ENCODE results near the gene MAST1. TPM values are rescaled to one million over a fixed set of nuclear protein-coding genes. Genes with fewer than 3 reads are reported as not detected.
"Not testable (repeated sequence)": the region's sequence is repeated elsewhere in the genome, so short reads cannot be mapped to it uniquely, and the experiment has no call there.

MAST1 gene
- polyA plus RNA-seq, 3 donors, result 0.80 to 0.99 (median 0.89) TPM

DNA sequence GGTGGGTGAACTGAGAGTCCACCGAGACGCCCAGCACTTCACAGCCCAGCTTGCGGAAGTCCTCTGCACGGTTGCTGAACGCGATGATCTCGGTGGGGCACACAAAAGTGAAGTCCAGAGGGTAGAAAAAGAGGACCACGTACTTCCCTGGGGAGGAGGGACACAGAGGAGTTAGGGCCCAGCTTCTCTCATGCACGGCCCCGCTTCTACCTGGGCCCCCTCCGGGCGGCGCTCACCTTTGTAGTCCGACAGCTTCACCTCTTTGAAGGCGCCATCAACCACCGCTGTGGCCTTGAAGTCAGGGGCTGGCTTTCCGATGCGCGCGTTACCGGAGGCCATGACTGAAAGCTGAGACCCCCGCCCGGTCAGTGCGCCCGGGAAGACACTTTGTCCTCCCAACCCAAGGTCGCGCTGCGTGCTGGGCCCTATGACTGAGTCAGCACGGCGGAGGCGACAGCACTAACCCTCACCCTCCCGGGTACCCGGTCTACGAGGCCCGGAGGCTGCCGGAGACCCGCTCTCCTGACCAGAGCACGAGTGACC, 37.3 kb upstream of the MAST1 start:
- no peak for DNase-seq (ENCODE audit: low read depth in 3 of 3, low spot score in 2 of 3)

DNA sequence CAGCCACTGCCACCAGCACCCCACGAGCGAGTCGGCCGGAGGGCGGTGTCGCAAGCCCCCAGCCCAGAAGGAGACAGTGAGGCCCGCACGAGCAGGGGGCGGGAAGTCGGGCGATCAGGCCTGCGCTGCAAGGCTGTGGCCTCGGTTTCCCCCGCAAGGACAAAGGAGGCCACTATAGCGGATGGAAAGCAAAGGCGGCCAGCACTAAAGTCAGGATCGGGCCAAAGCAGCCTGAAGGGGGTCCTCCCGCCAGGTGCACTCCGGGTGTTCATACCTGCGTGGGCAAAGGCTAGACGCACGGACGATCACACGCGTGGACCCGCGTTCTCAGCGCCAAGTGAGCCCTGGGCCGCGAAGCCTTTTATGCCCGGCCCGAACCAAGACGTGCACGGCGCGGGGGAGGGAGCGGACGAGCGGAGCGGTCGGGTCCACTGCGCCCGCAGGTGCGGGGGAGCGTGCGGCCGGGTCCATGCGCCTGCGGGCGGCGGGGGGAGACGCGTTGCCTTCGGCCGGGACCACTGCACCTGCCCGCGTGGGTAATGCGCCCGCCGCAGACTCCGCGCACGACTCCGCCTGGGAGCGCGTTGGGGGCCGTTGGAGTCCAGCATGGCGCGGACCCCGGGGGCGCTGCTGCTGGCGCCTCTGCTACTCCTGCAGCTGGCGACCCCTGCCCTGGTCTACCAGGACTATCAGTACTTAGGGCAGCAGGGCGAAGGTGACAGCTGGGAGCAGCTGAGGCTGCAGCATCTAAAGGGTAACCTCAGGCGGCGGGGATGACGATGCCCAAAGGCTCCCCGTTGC, 36.6 kb upstream of the MAST1 start, which contains the start of the genes PRDX2 and THSD8:
PRDX2 (minus strand) TSS at position 335 of the 801 bp plus-strand sequence. CDS start 539 bp downstream, outside the sequence.
THSD8 (plus strand) TSS at position 604 of the 801 bp plus-strand sequence; CDS start at position 607, 3 bp downstream.
- DNase-seq (ENCODE audit: low read depth in 3 of 3, low spot score in 2 of 3), result no peak

DNA sequence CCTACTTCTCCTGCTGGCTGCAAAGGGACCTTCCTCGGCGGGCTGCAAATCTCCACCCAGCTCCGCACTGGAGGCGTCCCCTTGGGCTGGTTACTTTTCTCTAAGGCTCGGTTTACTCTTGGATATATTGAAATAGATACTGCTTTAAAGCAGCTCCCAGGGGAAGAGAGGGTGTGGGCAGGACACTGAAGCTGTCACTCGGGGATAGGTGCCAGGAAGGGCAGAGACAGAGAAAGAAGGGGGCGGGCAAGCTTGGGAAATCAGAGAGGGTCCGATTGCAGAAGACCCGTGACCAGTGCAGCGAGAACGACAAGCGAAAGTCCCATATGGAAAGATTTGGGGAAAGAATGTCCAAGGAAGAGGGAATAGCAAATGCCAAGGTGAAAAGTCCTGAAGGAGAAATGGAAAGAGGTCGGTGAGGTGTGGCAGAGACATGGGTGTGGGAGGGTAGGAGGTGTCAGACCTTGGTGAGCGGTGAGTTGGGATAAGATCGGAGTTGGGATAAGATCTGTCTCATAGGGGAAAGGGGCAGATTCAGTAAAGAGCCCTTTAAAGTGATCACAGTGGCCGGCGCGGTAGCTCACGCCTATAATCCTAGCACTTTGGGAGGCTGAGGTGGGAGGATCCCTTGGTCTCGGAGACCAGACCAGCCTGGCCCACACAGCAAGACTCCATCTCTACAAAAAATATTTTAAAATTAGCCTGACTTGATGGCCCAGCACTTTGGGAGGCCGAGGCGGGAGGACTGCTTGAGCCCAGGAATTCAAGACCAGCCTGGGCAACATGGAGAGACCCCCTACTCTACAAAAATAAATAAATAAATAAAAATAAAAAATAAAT, 35.8 kb upstream of the MAST1 start:
- no peak for DNase-seq (ENCODE audit: low read depth in 3 of 3, low spot score in 2 of 3)

DNA sequence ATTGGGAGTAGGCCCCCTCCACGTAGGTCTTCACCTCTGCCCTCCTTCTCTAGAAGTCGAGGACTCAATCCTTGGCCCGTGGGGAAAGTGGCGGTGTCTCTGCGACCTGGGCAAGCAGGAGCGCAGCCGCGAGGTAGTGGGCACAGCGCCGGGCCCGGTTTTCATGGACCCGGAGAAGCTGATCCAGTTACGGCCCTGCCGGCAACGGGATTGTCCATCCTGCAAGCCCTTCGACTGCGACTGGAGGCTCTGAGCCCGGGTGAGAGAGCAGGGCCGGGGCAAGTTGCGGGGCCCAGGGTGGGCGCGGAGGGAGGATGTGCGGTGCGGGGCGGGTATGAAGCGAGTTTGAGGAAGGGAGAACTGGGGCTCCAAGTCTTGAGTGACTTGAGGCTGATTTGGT, 34.3 kb upstream of the MAST1 start:
- no peak for DNase-seq (ENCODE audit: low read depth in 3 of 3, low spot score in 2 of 3)

DNA sequence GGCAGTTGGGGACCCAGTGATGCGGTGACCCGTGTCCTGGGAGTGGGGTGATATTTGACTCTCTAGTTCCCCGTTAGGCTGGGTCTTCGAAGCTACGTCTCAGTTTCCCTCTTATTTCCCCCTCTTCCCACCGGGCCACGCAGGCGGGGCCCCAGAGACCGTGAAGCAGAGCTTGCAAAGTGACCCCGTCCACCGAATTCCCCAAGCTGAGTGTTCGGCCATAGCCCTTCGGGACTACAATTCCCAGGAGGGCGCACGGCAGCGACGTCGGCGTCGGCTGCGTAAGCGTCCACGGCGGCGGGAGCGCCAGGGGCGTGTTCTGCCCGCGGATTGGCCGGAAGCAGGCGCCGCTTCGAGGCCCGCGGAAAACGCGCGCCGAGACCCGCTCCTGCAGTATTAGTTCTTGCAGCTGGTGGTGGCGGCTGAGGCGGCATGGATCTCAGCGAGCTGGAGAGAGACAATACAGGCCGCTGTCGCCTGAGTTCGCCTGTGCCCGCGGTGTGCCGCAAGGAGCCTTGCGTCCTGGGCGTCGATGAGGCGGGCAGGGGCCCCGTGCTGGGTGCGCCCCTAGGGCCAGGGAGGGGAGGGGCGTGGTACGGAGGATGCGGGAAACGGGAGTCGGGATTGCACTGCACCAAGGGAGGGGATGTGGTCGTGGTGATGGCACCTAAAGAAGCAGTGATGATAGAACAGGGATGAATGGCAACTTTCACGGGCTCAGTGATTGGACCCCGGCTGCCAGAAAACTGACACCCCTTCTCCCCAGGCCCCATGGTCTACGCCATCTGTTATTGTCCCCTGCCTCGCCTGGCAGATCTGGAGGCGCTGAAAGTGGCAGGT, 31.9 kb upstream of the MAST1 start, which contains the start of gene RNASEH2A:
RNASEH2A (plus strand) TSS at position 343 of the 840 bp plus-strand sequence; CDS start at position 433, 90 bp downstream.
- DNase-seq (ENCODE audit: low read depth in 3 of 3, low spot score in 2 of 3), result peak in 1 of 3 donors; percentile 85

DNA sequence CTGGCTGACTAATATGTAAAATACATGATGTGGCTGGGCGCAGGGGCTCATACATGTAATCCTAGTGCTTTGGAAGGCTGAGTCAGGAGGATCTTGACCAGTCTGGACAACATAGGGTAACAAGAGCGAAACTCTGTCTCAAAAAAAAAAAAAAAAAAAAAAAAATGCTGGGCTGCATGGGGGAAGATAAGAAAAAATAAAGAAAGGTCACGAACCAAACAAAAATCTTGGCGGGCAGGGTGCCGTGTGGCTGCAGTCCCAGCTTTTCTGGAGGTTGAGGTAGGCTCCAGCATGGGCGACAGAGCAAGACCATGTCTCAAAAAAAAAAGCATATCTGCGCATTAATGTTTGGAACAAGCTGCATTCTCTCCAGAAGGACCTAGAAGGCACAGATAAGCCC, 23.2 kb upstream of the MAST1 start:
- DNase-seq (ENCODE audit: low read depth in 3 of 3, low spot score in 2 of 3), result no peak

DNA sequence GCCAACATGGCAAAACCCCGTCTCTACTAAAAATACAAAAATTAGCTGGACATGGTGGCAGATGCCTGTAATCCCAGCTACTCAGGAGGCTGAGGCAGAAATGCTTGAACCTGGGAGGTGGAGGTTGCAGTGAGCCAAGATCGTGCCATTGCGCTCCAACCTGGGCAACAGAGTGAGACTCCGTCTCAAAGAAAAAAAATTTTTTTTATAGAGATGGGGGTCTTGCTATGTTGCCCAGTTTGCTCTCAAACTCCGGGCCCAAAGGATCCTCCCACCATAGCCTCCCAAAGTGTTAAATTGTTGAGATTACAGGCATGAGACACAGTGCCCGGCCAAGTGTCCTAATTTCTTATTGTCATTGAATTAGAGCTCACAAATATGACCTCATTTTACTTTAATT, 21.1 kb upstream of the MAST1 start:
- DNase-seq (ENCODE audit: low read depth in 3 of 3, low spot score in 2 of 3), result not testable (repeated sequence)

DNA sequence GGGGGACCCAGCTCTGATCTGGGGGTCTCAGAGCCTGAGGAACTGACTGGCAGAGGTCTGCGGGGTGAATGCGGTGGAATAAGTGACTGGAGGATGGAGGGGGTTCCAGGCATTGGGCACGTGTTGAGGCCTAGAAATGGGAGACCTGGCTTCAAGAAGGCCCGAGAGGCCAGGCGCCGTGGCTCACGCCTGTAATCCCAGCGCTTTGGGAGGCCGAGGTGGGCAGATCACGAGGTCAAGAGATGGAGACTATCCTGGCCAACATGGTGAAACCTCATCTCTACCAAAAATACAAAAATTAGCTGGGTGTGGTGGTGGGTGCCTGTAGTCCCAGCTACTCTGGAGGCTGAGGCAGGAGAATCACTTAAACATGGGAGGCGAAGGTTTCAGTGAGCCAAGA, 20.5 kb upstream of the MAST1 start:
- DNase-seq (ENCODE audit: low read depth in 3 of 3, low spot score in 2 of 3), result not testable (repeated sequence)

DNA sequence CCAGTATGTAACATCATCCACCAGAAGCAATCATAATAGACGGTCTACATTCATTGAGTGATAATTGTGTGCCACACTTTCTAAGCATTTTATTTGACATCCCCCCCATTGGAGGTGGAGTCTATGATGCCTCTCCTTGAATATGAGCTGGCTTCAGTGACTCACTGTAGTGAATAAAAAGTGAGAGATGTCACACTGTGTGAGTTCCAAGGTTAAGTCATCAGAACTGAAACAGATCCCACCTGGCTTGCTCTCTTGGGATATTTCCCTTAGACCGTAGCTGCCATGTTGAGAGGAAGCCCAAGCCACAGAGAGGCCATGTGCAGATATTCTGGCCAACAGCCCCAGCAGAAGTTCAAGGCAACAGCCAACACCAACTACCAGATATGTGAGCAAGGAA, 16.6 kb upstream of the MAST1 start:
- DNase-seq (ENCODE audit: low read depth in 3 of 3, low spot score in 2 of 3), result no peak

DNA sequence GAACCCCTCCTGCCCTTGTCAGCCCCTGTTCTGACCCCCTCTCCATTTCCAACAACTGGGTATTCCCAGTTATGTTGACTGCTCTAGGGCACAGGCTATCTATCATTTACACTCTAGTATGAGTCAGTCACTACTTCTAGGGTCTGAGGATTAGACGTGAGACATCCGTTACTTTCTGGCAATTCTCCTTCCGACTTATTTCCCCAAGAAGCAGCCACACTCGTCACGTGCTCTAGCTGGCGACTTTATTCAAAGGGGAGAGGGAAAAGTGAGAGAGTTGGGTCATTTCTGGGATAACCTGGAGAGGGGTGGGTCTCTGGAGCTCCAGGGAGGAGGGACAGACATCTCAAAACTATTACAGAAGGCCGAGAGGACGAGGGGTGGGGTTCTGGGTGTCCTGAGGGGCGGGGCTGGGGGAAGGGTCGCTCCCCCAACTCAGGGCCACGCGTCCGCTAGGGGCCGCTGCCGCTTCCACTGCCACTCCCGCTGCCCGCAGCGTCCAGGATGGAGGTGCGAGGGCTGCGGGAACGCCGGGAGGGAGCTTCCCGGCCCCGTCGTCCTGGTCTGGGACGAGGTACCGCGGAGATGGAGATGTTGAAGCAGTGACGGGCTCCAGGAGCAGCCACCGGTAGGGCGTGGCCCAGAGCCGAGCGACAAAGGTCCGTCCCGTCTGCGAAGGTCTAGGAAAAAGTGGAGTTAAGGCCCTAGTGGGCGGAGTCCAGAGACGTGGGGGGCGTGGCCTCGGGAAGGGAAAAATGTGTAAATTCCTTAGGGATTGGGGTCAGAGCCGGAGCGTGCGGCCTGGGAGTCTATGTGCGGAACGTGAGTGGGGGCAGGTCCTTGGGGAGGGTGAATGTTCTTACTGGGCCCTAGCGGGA, 12.8 kb upstream of the MAST1 start:
- no peak for DNase-seq (ENCODE audit: low read depth in 3 of 3, low spot score in 2 of 3)

DNA sequence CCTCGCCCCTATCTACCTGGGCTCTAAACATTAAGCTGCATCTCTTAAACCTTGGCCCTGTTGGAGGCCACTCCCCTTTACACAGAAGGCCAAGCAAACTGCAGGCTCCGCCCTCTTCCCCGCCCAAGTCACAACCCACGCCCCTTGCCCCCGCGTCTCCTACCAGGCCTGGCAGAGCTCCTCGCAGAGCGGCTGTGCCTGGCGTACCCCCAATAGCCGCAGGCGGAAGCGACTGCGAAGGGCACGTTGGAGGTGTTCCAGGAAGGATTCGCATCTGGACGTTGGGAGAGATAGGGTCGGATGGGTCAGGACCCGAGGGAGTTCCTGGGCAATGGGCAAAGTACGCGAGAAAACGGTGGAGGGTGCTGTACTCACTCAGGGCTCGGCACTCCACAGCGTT, 9.8 kb upstream of the MAST1 start:
- no peak for DNase-seq (ENCODE audit: low read depth in 3 of 3, low spot score in 2 of 3)

DNA sequence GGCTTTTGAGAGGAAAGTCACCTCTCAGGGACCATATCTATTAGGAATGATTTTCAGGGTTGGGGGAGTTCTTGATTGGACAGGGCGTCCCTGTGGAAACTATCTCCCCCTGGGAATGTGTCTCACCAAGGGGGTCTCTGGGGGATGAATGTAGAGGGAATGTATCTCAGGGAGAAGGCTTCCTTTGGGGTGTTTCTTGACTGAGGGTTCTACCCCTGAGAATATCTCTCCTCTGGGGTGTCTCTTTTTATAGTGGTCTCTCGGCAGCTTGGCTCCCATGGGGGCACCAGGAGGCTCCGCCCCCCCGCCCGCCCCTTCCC, 4.9 kb upstream of the MAST1 start:
- no peak for DNase-seq (ENCODE audit: low read depth in 3 of 3, low spot score in 2 of 3)

DNA sequence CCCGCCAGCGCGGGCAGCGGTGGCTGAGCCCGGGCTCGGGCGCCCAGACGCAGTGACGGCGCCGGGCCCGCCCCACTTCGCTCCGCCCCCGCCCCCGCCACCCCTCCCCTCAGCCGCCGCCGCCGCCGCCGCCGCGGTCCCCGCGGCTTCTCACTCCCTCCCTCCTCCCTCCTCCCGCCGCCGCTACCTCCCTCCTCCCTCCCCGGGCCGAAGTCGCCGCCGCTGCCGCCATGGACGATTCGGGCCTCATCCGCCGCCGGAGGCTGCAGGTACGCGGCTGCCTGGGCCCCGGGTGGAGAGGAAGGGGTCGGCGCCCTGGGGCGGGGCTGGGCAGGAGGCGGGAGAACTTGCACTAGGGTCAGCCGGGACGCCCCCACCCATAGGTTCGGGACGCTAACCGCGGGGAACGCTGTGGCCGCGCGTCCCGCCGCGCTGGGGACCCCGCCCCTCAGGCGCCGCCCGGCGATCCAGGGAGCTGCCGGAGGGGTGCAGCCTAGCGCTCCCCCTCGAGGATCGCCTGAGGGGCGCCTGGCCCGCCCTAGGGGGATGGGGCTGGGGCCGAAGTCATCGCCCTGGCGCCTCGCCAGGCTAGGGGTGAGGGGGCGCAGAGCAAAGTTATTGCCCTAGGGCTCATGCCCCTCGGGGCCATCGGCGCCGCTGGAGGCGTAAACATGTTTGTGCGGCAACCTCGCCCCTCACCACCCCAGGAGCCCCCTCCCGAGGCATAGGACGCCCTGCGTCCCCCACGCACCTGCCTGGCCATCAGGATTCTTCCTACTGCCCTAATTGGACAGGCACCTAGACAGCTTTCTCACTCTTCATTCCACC, 4.4 kb upstream of the MAST1 start:
- no peak for DNase-seq (ENCODE audit: low read depth in 3 of 3, low spot score in 2 of 3)

DNA sequence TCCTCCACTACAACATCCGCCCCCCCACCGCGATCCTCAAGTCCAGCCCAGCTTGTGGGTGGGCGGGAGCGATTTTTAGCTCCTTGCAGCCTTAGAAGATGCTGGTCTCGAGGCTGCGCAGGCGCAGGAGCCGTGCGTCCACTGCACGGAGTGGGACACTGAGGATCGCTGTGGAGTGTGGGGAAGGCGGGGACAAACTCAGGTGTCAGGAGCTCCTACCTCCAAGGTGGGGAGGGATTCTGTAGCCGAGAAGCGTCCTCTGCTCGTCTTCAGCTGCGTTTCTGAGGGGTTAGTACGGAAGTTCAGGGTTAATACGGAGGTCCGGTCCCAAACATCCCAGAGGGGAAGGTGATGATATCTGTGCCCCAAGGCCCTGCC, 3.8 kb upstream of the MAST1 start, which contains the start of gene RTBDN:
RTBDN (minus strand) TSS at position 14 of the 378 bp plus-strand sequence. CDS start 4,600 bp downstream, outside the sequence.
- DNase-seq (ENCODE audit: low read depth in 3 of 3, low spot score in 2 of 3), result no peak

DNA sequence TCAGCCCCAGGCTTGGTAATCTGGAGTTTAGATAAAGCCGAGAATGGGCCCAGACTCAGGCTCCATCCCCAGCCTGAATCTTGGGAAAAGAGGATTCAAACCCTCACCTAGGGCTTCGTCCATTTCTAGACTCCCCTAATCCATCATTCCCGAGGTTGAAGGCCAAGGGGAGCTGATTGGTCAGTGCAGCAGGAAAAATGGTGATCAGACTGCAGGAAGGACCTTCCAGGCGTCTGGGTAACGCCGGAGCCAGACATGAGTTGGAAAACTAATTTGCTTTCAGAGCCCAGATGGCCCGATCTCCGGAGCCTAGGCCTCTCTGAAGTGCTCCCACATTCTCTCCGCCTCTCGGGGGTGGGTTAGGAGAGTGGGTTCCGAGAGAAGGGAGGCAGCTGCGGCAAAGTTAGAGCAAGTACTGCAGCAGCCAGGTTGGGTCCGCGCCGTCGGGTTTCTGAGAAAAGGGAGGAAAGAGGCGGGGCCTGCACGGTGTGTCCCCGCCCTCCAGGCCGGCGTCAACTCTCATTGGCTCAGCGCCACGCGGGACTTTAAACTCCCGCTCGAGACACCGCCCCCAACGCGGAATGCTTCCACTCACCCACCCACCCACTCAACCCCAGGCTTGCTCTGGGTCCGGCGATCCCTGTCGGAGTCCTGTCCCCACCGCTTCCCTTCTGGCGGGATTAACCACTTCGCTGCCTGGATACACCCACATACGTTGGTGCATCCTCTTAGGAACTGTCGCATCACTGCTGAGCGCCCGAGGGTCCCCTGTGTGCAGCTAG, 3.1 kb upstream of the MAST1 start:
- no peak for DNase-seq (ENCODE audit: low read depth in 3 of 3, low spot score in 2 of 3)

DNA sequence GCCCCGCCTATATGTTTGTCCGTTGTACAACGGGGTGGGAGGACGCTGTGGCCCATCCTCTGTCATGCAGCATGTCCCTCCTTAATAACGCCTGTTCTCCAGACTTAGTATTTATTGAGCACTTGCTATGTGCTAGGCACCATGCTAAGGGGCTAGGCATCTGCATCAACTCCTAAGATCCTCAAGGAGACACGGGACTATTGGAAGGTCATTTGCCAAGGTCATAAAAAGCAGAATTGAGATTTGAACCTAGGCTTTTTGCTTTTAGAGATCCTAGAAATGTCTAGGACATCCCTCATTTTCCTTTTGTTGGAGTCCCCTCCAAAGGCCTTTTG, 1.8 kb upstream of the MAST1 start:
- no peak for DNase-seq (ENCODE audit: low read depth in 3 of 3, low spot score in 2 of 3)

DNA sequence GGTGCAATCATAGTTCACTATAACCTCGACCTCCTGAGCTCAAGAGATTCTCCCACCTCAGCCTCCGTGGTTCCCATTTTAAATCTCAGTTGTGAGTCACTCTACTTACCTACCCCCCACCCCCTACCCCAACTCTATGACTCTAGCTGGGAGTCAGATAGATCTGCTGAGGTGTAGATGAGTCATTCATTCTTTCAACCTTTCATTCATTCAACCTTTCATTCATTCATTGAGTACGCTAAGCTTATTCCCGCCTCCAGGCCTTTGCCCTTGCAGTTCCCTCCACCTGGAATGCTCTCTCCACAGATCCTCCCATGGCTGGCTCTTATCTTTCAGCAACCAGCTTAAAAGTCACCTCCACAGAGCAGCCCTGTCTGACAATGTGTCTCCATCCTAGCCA, 1.1 kb upstream of the MAST1 start:
- DNase-seq (ENCODE audit: low read depth in 3 of 3, low spot score in 2 of 3), result no peak
